T-cell (primary cell): ENCODE measurements around the gene CTNNBL1. TPM values are rescaled to one million over a fixed set of nuclear protein-coding genes. Genes with fewer than 3 reads are reported as not detected.

Experiments
- ATAC-seq, 4 experiments: fragments of 200-7000 bp in 3 of 4; fragments of 150-1000 bp in 1 of 4; cut with Tn5 transposase; replicated peaks in 1 of 4; 1 replicate in 3 of 4; 2 replicates in 1 of 4; pipeline ENCODE4 v1.10.0; 2021; ENCODE audit warnings: moderate library complexity in 3 of 4, mild to moderate bottlenecking in 2 of 4, moderate number of reproducible peaks in 1 of 4
- CTCF ChIA-PET, 2 donors: fragments of 300-600 bp; sonication (Branson Sonifier 250); formaldehyde crosslinking; loops; one replicate each; lab custom pipeline; 2022; ENCODE audit warnings: antibody characterized with exemption in 2 of 2; lab: Charles Lee
- POLR2A ChIA-PET, 2 donors: fragments of 300-600 bp; sonication (Branson Sonifier 250); formaldehyde crosslinking; loops; one replicate each; lab custom pipeline; 2022; ENCODE audit warnings: antibody characterized with exemption in 2 of 2; lab: Charles Lee
- DNase-seq, 35 experiments: peaks; one replicate each; pipeline versions ENCODE4 v3.0.0 to v3.0.0-alpha.2; 2013 to 2023
- H3K27ac ChIP-seq: one replicate; pipeline ENCODE4 v1.5.1; 2013; ENCODE audit warnings: low read length
- H3K27me3 ChIP-seq, 2 experiments: replicated peaks in 1 of 2; 1 replicate in 1 of 2; 2 replicates in 1 of 2; pipeline versions ENCODE4 v1.6.1 to v1.7.0; 2013; ENCODE audit warnings: low read length in 1 of 2, mixed read lengths in 1 of 2; ENCODE audit not compliant: control insufficient read depth in 2 of 2, insufficient read depth in 2 of 2; ENCODE audit errors: extremely low read depth in 1 of 2
- H3K36me3 ChIP-seq, 2 donors: 1 replicate in 1 of 2; 2 replicates in 1 of 2; pipeline versions ENCODE4 v1.6.1 to v1.7.0; 2013; ENCODE audit warnings: low read length in 1 of 2; ENCODE audit not compliant: control insufficient read depth in 2 of 2, insufficient read depth in 1 of 2; ENCODE audit errors: extremely low read depth in 1 of 2
- H3K4me1 ChIP-seq, 2 experiments: 1 replicate in 1 of 2; 2 replicates in 1 of 2; pipeline versions ENCODE4 v1.6.1 to v1.7.0; 2013; ENCODE audit warnings: low read length in 2 of 2, mixed read lengths in 1 of 2; ENCODE audit not compliant: insufficient read depth in 2 of 2, control insufficient read depth in 1 of 2; ENCODE audit errors: extremely low read depth in 1 of 2
- H3K4me3 ChIP-seq, 2 donors: 1 replicate in 1 of 2; 2 replicates in 1 of 2; pipeline versions ENCODE4 v1.5.1 to v1.7.0; 2013; ENCODE audit warnings: mild to moderate bottlenecking in 2 of 2, low read length in 1 of 2, moderate library complexity in 1 of 2; ENCODE audit not compliant: control insufficient read depth in 1 of 2; ENCODE audit errors: extremely low read depth in 1 of 2
- H3K9me3 ChIP-seq: 2 replicates; pipeline ENCODE4 v1.7.0; 2013
- H3K27ac Mint-ChIP-seq, 2 donors: one replicate each; pipeline ENCODE4 v1.8.0; 2020 to 2021; ENCODE audit warnings: mild to moderate bottlenecking in 2 of 2, mixed read lengths in 2 of 2
- H3K27me3 Mint-ChIP-seq, 2 donors: one replicate each; pipeline ENCODE4 v1.8.0; 2021 to 2022; ENCODE audit warnings: mixed read lengths in 2 of 2
- H3K36me3 Mint-ChIP-seq: one replicate; pipeline ENCODE4 v1.8.0; 2021; ENCODE audit warnings: mixed read lengths
- H3K4me1 Mint-ChIP-seq, 3 donors: one replicate each; pipeline ENCODE4 v1.8.0; 2020 to 2022; ENCODE audit warnings: mixed read lengths in 3 of 3, mild to moderate bottlenecking in 1 of 3
- H3K4me3 Mint-ChIP-seq, 3 donors: one replicate each; pipeline ENCODE4 v1.8.0; 2020 to 2022; ENCODE audit warnings: mild to moderate bottlenecking in 3 of 3, mixed read lengths in 3 of 3, moderate library complexity in 3 of 3
- H3K9me3 Mint-ChIP-seq, 3 donors: one replicate each; pipeline ENCODE4 v1.8.0; 2020 to 2022; ENCODE audit warnings: mixed read lengths in 3 of 3
- WGBS: methylation state at CpG from one replicate; pipeline ENCODE4 v1.1.5; 2013; ENCODE audit warnings: missing lambda C conversion rate; ENCODE audit not compliant: insufficient coverage; 5-methylcytosine and 5-hydroxymethylcytosine counted together
- total RNA-seq, 35 experiments: library from RNA in 6 of 35; stranded (reverse) in 6 of 35; fragments of 120-200 nt in 1 of 35; gene quantifications; one replicate each; pipeline versions ENCODE4 v1.2.1 to v1.2.4 and lab custom pipeline; 2013 to 2026

The CTNNBL1 gene
- total RNA-seq, 5 donors from 2014 or later (not counting 1 experiment from before 2014, with no cell fraction given): 44.6 to 52.4 (median 49.4) TPM

GRCh38 chr20:37774156-37774555, 80.3 kb downstream of the CTNNBL1 start:
- ChIA-PET CTCF (interaction anchor here in 1 of 2 donors (0.5 kb wide), 1 partner anchor 1568 kb away, joined by 5 read pairs; no protein-coding TSS in a partner anchor), POLR2A (no interaction called here)
- ATAC-seq (no peak), DNase-seq (no peak)
- no peaks in the 10 kb centered on the region for H3K9me3 ChIP-seq
- H3K36me3 ChIP-seq: peaks cover 4 to 40% of the 10 kb centered on the region in 2 donors
- no peak overlapping the region for H3K27ac ChIP-seq
- Mint-ChIP-seq H3K27me3 (no peaks in the 10 kb centered on the region), H3K9me3 (no peaks in the 10 kb centered on the region), H3K27ac (no peak overlapping the region), H3K4me3 (no peak overlapping the region), H3K36me3 (peaks cover 79% of the 10 kb centered on the region), H3K4me1 (peaks cover 0 to 4% (median 0%) of the 10 kb centered on the region in 3 donors)
- 40% methylated on average over 1 of the region's 5 CpGs for WGBS
- H3K27me3 ChIP-seq: no peaks in the 10 kb centered on the region
- H3K4me3 ChIP-seq: no peak overlapping the region
- H3K4me1 ChIP-seq: peaks cover 0 to 4% of the 10 kb centered on the region in 2 experiments

- ChIA-PET CTCF (no interaction called here), POLR2A (no interaction called here)
- Mint-ChIP-seq H3K4me1 (peaks cover 0 to 4% (median 0%) of the 10 kb centered on the region in 3 donors), H3K9me3 (no peaks in the 10 kb centered on the region), H3K4me3 (no peak overlapping the region), H3K27me3 (no peaks in the 10 kb centered on the region), H3K27ac (no peak overlapping the region), H3K36me3 (peaks cover 77% of the 10 kb centered on the region)
- no peak overlapping the region for H3K4me3 ChIP-seq
- peaks cover 4 to 37% of the 10 kb centered on the region in 2 donors for H3K36me3 ChIP-seq
- DNase-seq: no peak
- H3K27ac ChIP-seq: no peak overlapping the region
- no peaks in the 10 kb centered on the region for H3K9me3 ChIP-seq
- peaks cover 0 to 4% of the 10 kb centered on the region in 2 experiments for H3K4me1 ChIP-seq
- whole genome bisulfite sequencing: 98% methylated on average over 4 of the region's 5 CpGs
- no peak for ATAC-seq
- H3K27me3 ChIP-seq: no peaks in the 10 kb centered on the region
Measured at GRCh38 chr20:37775200-37775599, 81.4 kb downstream of the CTNNBL1 start.

- H3K4me3 Mint-ChIP-seq: no peak overlapping the region
- ATAC-seq: no peak
- no CpG with 5 or more reads among the region's 5 CpGs for WGBS
Measured at GRCh38 chr20:37776049-37776448, 82.2 kb downstream of the CTNNBL1 start.

GRCh38 chr20:37776526-37776925, 82.7 kb downstream of the CTNNBL1 start:
- no peak overlapping the region for H3K27ac ChIP-seq
- H3K4me3 ChIP-seq: no peak overlapping the region
- Mint-ChIP-seq H3K4me3 (no peak overlapping the region), H3K27me3 (no peaks in the 10 kb centered on the region), H3K27ac (no peak overlapping the region), H3K36me3 (peaks cover 69% of the 10 kb centered on the region), H3K4me1 (peaks cover 0 to 4% (median 0%) of the 10 kb centered on the region in 3 donors), H3K9me3 (no peaks in the 10 kb centered on the region)
- no CpG with 5 or more reads among the region's 3 CpGs for WGBS
- H3K27me3 ChIP-seq: no peaks in the 10 kb centered on the region
- ChIA-PET CTCF (no interaction called here), POLR2A (no interaction called here)
- ATAC-seq: no peak
- peaks cover 0 to 37% of the 10 kb centered on the region in 2 donors for H3K36me3 ChIP-seq
- H3K4me1 ChIP-seq: peaks cover 0 to 4% of the 10 kb centered on the region in 2 experiments
- H3K9me3 ChIP-seq: no peaks in the 10 kb centered on the region
- no peak for DNase-seq

More at GRCh38 chr20:37776049-37776448, 82.2 kb downstream of the CTNNBL1 start:
- Histone ChIP-seq H3K36me3 (peaks cover 0 to 37% of the 10 kb centered on the region in 2 donors), H3K9me3 (no peaks in the 10 kb centered on the region), H3K27me3 (no peaks in the 10 kb centered on the region), H3K27ac (no peak overlapping the region), H3K4me3 (no peak overlapping the region), H3K4me1 (peaks cover 0 to 4% of the 10 kb centered on the region in 2 experiments)
- Mint-ChIP-seq H3K4me1 (peaks cover 0 to 4% (median 0%) of the 10 kb centered on the region in 3 donors), H3K9me3 (no peaks in the 10 kb centered on the region), H3K27ac (no peak overlapping the region), H3K27me3 (no peaks in the 10 kb centered on the region), H3K36me3 (peaks cover 69% of the 10 kb centered on the region)
- ChIA-PET POLR2A (no interaction called here), CTCF (no interaction called here)
- DNase-seq: no peak

- H3K27ac ChIP-seq: no peak overlapping the region
- H3K36me3 Mint-ChIP-seq: peaks cover 69% of the 10 kb centered on the region
Measured at GRCh38 chr20:37777012-37777950, 83.5 kb downstream of the CTNNBL1 start.

GRCh38 chr20:37777988-37778659, 84.3 kb downstream of the CTNNBL1 start:
- H3K4me3 Mint-ChIP-seq: no peak overlapping the region
- no peak overlapping the region for H3K27ac ChIP-seq
- ChIA-PET CTCF (no interaction called here), POLR2A (no interaction called here)
- no peak overlapping the region for H3K27ac Mint-ChIP-seq
- ATAC-seq (no peak), DNase-seq (no peak)
- no peak overlapping the region for H3K4me3 ChIP-seq
- H3K9me3 ChIP-seq: no peaks in the 10 kb centered on the region
- H3K4me1 ChIP-seq: peaks cover 0 to 4% of the 10 kb centered on the region in 2 experiments
- peaks cover 64% of the 10 kb centered on the region for H3K36me3 Mint-ChIP-seq
- no peaks in the 10 kb centered on the region for H3K27me3 Mint-ChIP-seq
- peaks cover 0 to 4% (median 0%) of the 10 kb centered on the region in 3 donors for H3K4me1 Mint-ChIP-seq
- no peaks in the 10 kb centered on the region for H3K9me3 Mint-ChIP-seq
- no peaks in the 10 kb centered on the region for H3K27me3 ChIP-seq
- H3K36me3 ChIP-seq: peaks cover 0 to 29% of the 10 kb centered on the region in 2 donors

More at GRCh38 chr20:37777012-37777950, 83.5 kb downstream of the CTNNBL1 start:
- H3K9me3 ChIP-seq: no peaks in the 10 kb centered on the region
- Mint-ChIP-seq H3K27ac (no peak overlapping the region), H3K9me3 (no peaks in the 10 kb centered on the region), H3K4me1 (peaks cover 0 to 4% (median 0%) of the 10 kb centered on the region in 3 donors), H3K4me3 (no peak overlapping the region), H3K27me3 (no peaks in the 10 kb centered on the region)
- 98% methylated on average over 4 of the region's 8 CpGs for WGBS
- ChIA-PET POLR2A (no interaction called here), CTCF (no interaction called here)
- H3K4me1 ChIP-seq: peaks cover 0 to 4% of the 10 kb centered on the region in 2 experiments
- ATAC-seq (no peak), DNase-seq (no peak)
- H3K4me3 ChIP-seq: no peak overlapping the region
- peaks cover 0 to 34% of the 10 kb centered on the region in 2 donors for H3K36me3 ChIP-seq
- no peaks in the 10 kb centered on the region for H3K27me3 ChIP-seq
